ENCODE measurements around the gene TMEM250.
"Not testable (repeated sequence)": the region's sequence is repeated elsewhere in the genome, so short reads cannot be mapped to it uniquely, and the experiment has no call there.

TMEM250 gene

GRCh38 chr9:136111190-136111589, 7.5 kb downstream of the TMEM250 start:
- no peak for DNase-seq (ENCODE audit: low spot score)

- DNase-seq (ENCODE audit: low spot score), result no peak
Measured at GRCh38 chr9:136110082-136111061, 8.3 kb downstream of the TMEM250 start.

DNA sequence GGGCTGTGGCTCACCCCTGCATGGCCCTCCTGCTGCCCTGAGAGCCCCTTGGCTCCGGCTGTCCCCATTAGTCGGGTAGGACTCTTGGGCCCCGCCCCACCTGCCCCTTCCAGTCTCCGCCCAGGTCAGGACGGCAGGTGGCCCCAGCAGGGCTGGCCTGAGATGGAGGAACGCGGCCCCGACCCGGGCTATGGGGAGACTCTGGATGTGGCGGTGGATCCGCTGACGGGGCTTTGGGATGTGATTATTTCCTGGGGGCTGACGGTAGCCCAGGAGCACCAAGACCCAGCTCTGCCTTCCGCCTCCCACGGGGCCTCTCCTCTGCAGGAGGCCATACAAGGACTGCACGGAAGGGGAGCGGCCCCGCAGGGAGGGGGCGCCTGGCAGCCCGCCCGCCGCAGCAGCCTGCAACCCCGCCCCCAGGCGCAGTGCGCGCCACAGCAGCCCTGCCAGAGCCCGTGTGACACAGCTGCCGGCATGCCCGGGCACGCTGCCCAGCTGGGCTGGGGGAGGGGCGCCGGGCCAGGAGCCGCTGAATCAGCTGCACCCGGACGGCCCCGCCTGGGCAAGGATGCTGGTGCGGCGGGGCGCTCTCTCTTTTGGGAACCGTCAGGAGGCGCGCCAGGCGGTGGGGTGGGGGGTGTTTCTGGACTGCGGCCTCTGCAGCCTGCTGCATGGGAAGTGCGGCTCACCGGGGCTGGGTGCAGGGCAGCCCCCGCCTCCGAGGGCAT, 9.2 kb downstream of the TMEM250 start:
- peak; percentile 84 for DNase-seq (ENCODE audit: low spot score)

- DNase-seq (ENCODE audit: low spot score), result no peak
Measured at GRCh38 chr9:136108648-136109266, 9.9 kb downstream of the TMEM250 start.

DNA sequence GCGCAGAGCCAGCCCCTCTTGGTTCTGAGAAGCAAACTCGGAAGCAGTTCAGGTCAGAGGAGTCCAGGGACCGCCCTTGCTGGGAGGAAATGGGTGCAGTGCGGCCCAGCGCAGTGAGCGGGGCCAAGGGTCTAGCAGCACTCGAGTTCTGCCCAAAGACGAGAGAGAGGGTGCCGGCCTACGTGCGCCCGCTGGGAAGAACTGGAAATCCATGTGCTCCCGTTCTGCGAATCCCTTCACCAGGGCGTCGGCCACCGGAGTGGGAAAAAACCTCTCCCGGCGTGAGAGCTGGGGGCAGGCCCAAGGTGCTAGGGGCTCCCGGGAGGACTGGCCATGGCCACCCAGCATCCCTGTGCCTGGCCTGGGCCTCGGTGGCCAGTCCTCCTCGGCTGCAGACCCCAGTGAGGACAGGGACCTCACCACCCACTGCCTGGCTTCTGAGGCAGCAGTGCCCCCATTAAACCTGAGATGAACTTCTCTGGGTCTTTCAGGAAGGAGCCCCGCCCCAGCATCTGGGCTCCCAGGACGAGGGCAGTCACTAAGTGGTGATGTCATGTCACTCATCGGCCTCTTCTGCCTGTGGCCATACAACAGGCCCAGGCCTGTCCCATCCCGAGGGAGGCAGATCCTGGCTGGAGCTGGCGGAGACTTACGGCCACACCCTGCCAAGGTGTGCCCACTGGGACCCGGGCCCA, 10.6 kb downstream of the TMEM250 start:
- DNase-seq (ENCODE audit: low spot score), result no peak

- no peak for DNase-seq (ENCODE audit: low spot score)
Measured at GRCh38 chr9:136107155-136107952, 11.3 kb downstream of the TMEM250 start.

DNA sequence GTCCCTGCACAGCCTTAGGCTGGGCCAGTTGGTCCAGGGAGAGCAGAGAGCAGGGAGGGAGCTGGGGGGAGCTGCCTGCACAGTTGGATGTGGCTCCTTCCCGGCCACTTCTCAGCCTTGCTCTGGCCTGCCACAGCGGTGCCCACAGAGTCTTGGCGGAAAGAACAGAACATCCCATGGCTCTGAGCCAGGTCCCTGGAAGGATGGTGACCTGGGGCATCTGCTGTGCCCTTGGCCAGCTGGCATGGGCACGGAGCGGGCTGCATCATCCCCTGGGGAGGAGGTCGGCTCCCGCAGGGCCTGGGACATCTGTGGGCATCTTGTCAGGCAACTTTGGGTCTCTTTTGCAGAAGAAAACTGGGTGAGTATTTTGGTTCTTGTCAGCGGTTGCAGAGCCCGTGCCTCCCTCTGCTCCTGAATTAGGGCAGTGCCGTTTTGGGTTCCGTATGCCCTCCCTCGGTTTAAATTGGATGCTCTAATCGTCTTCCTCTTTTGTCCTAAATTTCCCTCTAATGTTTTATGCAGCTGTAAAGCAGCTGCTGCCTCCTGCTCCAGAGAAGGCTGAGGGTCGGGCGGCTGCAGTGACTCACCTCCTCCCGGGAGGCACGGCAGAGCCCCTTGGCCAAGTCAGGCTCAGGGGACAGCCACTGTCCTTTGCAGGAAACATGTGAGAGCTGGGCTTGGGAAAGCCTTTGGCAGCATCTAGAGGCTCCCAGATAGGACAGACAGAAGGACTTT, 13.1 kb downstream of the TMEM250 start:
- DNase-seq (ENCODE audit: low spot score), result no peak

GRCh38 chr9:136104916-136105315, 13.8 kb downstream of the TMEM250 start:
- no peak for DNase-seq (ENCODE audit: low spot score)

DNA sequence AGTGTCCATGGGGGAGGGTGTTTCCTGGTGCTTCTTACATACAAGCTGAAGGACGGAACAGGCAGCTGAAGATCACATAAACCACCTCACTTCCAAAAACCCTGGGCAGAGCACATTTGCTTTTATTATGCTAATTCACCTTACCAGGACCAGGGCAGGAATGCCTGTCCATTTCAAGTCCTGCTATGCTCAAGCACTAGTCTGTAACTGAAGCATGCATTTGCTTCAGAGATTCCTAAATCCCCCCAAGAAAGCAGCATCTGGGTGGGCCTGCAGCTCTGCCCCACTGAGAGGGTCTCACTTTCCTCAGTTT, 14.2 kb downstream of the TMEM250 start:
- no peak for DNase-seq (ENCODE audit: low spot score)

DNA sequence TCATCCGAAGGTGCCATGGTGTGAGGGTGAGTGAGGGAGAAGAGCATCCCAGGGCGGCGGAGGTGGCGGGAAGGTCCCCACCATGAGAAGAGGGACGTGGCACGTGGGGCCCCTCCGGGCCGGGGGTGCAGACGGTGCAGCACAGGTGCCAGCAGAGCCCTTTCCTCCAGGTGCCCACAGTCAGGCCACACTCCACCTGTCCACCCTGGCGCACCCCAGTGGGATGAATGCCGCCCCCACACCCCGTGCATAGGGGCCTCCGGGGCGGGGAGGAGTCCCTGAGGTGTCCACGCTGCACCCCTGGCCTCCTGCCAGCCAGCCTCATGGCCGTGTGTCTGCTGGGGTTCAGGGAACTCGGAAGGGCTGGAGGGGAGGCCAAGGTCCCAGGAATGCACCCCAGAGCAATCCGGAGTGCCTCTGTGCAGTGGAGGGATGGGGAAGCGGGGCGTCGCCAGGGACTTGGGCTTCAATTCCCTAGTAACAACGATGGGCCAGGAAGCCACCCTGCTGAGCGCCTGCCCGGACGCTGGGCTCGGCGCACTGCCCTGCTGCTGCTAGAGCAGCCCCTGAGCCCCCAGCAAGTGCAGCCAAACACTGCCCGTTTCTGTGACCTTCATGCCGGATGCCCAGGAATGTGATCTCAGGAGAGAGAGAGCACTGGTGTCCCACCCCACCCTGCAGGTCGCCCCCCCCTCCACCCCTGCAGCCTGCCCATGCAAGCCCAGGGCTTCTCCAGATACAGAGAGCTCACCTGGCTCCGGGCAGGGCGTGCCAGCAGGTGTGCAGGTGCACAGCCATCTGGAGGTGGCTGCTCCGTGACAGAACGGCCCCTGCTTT, 14.8 kb downstream of the TMEM250 start:
- DNase-seq (ENCODE audit: low spot score), result peak; percentile 59

GRCh38 chr9:136101615-136102074, 17.0 kb downstream of the TMEM250 start:
- not testable (repeated sequence) for DNase-seq (ENCODE audit: low spot score)

DNA sequence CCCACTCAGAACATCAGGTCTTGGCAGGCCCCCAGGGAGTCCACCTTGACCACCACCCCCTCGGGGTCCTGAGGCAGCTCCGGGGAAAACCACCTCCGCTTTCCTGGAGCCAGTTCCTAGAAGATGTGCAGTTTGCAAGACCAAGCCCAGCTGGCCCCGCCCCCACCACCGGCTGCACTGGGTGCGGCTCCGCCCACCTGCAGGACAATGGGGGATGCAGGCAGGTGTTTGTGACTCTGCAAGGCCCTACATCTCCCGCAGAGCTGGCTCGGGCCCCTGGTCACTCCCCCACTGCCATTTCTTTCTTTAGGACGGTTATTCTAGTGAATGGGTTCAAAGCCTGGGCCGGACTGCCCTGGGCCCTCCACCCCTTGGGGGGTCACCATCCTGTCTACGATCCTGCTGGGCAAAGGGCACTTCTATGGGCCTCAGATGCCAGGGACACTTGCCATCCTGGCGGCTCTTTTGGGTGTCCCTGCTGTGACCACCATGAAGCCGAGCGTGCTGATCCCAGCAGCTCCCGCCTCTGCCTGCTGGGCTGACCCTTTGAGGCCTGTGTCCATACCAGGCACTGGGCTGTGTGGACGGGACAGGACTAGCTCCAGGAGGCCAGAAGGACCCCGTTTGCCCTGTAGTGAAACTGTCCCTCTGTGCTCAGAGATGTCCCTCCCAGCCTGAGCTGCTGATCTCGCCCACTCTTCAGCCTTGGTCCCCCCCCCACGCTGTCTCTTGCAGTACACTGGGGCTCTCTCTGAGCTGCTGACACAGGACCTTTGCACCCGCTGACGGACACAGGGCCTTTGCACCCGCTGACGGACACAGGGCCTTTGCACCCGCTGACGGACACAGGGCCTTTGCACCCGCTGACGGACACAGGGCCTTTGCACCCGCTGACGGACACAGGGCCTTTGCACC, 17.7 kb downstream of the TMEM250 start:
- DNase-seq (ENCODE audit: low spot score), result peak; percentile 87

- DNase-seq (ENCODE audit: low spot score), result no peak
Measured at GRCh38 chr9:136099542-136099941, 19.1 kb downstream of the TMEM250 start.

GRCh38 chr9:136098844-136099243, 19.8 kb downstream of the TMEM250 start:
- no peak for DNase-seq (ENCODE audit: low spot score)

GRCh38 chr9:136098210-136098609, 20.5 kb downstream of the TMEM250 start:
- DNase-seq (ENCODE audit: low spot score), result no peak

GRCh38 chr9:136096505-136097001, 22.1 kb downstream of the TMEM250 start:
- no peak for DNase-seq (ENCODE audit: low spot score)

GRCh38 chr9:136095070-136096058, 23.3 kb downstream of the TMEM250 start, which contains the start of gene NACC2:
Gene NACC2, minus strand, starts transcription at chr9:136095289. Its CDS starts 44,768 bp downstream, at chr9:136050521.
- DNase-seq (ENCODE audit: low spot score), result peak; percentile 88

Measured in iPS-NIHi11 (cell line).